IMR-90 (cell line): Measurements from ENCODE around the gene OR5B21.

Experiments used
- CTCF ChIP-seq: conservative IDR thresholded peaks from 2 replicates; pipeline ENCODE4 v1.5.1; 2012; ENCODE audit warnings: mild to moderate bottlenecking, low read depth, low read length, improper control_type of control experiment
- ELK1 ChIP-seq: fragments of 150-350 bp; IDR thresholded peaks from 2 replicates; pipeline ENCODE4 v1.6.1; 2016; ENCODE audit warnings: low read depth, mild to moderate bottlenecking, low read length, moderate library complexity, borderline replicate concordance
- MAZ ChIP-seq: IDR thresholded peaks from 2 replicates; pipeline ENCODE4 v1.6.1; 2012; ENCODE audit warnings: low read depth, mild to moderate bottlenecking, low read length, improper control_type of control experiment, moderate library complexity, borderline replicate concordance
- POLR2A ChIP-seq: IDR thresholded peaks from 2 replicates; pipeline ENCODE4 v1.6.1; 2012; ENCODE audit warnings: mild to moderate bottlenecking, low read depth, low read length
- RAD21 ChIP-seq: IDR thresholded peaks from 2 replicates; pipeline ENCODE4 v1.6.1; 2012; ENCODE audit warnings: low read length, improper control_type of control experiment
- RFX5 ChIP-seq: IDR thresholded peaks from 2 replicates; pipeline ENCODE4 v1.8.0; 2012; ENCODE audit warnings: low read depth, mild to moderate bottlenecking, low read length, moderate library complexity
- SMC3 ChIP-seq: fragments of 150-350 bp; IDR thresholded peaks from 2 replicates; pipeline ENCODE4 v1.6.1; 2016; ENCODE audit warnings: low read depth, mild to moderate bottlenecking, antibody characterized with exemption, low read length, moderate library complexity

GRCh38 chr11:58513747-58514367 is 6.0 kb upstream of the OR5B21 start:
- TF ChIP-seq CTCF (peak; percentile 84), ELK1 (no peak), RFX5 (no peak), POLR2A (no peak), RAD21 (peak; percentile 95), SMC3 (peak; percentile 85), MAZ (no peak)
